ENCODE measurements around the gene FGR.

FGR gene

DNA sequence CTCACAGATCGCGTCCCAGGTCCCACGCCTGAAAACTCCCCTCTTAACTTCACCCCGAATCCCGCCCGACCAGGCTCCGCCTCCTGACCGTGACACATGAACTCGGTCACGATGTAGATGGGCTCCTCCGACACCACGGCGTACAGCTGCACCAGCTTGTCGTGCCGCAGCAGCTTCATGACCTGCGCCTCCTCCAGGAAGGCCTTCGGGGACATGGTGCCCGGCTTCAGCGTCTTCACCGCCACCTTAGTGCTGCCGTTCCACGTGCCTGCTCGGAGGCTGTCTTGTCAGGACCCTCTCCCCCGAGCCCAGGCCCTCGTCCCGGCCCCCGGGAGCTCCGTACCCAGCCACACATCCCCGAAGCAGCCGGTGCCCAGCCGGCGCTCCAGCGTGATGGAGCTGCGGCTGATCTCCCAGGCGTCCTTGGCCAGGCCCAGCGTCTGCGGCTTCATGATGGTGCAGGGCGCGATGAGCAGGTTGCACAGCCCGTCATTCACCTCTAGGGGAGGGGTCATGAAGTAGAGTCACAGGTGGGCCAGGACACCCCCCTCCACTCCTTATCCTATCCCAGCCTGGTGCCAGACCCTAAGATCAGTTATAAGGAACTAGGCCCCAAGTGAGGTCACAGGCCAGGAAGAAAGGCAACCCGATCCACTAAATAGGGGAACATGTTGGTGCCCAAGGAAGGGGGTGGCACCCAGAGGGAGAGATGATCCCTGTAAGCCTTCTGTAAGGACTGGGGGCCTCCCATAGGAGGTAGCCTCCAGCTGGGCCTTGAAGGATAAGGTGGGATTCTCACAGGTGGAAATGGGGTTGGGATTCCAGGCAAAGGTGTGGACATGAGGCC is 19.4 kb downstream of the FGR start:
- DNase-seq: no peak

DNA sequence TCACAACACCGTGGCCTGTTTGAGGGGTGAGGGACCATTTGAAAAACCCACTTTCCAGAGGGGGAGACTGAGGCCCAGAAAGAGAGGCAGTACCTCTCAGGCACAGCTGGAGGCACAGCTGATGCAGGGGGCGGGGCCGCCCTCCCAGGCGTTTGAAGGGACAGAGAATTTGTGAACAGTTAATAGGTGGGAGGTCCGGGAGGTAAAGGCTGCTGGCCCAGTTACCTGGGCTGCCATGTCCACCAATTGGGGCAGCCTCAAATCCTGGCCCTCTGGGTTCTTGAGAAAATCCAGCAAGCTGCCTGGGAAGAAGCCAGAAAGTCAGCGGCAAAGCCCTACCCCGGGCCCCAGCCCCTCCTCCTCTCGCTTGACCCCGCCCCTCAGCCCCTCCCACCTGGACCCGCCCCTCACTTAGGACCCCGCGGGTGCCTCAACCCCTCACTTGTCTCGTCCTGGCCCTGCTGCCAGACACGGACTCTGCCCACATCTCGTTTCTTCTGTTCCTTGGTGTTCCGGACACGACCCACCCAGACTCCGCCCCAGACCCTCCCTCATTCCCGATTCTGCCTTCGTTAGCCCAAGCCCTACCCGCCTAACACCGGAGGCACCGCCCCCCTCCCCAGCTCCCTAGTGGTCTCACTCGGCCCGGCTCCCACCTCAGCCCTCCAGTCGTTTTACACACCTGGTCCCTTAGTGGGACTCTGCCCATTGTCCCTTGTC is 20.2 kb downstream of the FGR start:
- DNase-seq: no peak

DNA sequence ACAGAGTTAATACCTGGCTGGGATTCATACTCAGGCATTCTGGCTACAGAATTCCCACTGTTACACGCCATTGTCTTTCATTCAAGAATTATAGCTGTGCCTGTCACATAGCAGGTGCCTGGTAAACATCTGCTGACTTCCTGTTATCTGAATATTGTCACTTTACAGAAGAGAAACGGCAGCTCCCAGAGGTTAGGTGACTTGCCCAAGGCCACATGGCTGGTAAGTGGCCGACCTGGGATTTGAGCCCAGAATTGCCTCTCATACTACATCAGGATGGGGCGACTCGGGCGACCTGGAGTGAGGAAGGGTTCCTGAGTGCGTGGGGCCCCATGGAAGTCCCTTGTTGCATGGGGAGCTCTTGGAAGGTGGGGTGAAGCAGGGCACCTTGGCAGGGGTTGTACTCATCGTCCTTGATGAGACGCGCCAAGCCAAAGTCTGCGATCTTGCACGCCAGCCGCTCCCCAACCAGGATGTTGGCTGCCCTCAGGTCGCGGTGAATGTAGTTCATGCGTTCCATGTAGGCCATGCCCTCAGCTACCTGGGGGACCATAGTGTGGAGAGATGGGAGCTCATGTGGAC is 20.9 kb downstream of the FGR start:
- no peak for DNase-seq

DNA sequence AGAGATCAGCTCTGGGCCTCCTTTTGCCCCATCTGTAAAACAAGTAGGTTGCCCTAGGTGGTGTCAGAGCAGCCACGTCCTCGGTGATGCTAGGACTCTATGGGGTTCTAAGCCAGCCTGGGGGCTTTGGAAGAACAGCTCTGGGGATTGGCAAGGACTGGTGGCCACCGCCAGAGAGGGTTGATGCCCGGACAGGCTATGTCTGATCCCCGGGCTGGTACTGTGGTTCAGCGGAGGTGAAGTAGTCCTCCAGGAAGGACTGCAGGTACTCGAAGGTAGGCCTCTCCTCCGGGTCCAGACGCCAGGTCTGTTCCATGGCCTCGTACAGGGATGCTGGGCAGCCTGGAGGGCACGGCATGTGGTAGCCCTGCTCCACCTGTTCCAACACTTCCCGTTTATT is 22.3 kb downstream of the FGR start:
- no peak for DNase-seq

DNA sequence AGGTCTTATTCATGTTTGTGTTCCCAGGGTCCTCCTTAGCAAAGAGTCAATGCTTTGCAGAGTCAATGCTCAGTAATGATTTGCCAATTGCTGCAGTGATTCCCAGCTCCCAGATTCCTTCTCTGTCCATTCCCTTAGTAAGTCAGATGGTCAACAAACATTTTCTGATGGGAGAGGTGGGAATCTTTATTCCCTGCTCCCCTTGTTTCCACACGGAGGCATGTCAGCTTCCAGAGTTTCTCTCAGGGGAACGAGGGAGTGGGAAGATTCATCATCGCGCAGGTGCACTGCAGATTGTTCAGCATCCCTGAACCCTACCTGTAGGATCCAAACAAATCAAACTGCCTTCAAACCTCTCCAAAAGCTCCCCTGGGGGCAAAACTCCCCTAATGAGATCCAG is 23.5 kb downstream of the FGR start:
- DNase-seq: no peak

DNA sequence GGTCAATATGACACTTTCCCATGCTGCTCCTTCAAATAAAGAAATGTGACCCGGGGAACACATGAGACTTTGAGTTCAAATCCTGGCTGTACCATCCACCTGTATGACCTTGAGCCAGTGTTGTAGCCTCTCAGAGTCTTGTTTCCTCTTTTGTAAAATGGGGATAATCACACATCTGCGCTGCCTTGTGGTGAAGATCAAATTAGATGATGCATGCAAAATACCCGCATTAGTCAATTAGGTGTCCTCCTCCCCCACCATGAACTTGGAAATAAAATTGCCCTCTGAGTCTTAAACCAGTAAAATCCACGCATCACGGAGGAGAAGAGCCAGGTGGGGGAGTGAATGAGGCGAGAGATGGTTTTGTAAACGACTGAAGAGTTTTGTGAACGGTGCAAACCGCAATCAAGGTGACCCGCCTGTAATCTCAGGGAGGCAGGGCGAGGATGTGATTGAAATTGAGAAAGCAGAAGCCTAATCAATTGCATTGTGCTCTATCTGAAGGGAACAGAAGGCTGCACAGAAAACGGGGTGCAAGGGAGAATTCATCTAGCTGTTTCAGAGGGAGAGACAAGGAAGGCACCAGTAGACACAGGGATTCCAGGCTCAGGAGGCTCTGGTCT is 25.3 kb downstream of the FGR start:
- DNase-seq: no peak

DNA sequence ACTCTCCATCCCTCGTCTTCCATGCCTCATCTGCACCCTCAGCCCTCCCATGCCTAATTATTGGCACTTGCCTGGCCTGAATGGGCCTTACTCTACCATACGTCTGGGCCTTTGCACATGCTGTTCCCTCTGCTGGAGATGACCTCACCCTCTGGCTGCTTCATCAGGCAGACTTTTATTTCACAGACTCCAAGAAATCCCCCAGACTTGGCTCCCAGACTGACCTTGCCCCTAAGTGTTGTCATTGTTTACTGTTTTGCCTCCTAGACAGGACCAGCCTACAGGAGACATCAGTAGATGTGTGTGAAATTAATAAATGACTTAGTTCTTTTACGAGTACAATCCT is 25.8 kb downstream of the FGR start:
- no peak for DNase-seq

DNA sequence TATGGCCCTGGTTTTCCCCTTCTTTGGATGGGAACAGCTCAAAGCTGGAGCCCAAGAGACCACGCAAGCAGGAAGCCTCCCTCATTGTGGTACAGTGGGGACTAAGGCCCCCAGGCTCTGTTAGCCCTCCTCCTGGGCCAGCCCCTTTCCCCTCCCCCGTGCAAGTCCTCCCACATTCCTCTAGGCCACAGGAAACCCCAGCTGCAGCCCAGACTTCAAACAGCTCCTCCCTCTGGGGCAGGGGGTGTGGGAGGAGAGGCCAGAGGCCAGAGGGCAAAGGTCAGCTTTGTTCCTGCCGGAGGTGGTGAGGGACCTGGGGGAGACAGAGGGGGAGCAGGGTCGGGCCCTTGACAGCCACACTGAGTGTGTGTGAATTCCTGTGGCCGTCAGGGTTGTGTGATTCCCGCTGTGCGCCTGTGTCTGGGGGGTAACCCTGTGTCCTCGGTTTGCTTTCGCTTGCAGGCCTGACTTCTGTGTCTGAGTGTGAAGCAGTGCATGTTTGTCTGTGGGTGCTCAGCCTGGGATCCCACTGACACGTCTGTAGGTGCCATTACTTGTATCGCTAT is 27.7 kb downstream of the FGR start:
- no peak for DNase-seq

DNA sequence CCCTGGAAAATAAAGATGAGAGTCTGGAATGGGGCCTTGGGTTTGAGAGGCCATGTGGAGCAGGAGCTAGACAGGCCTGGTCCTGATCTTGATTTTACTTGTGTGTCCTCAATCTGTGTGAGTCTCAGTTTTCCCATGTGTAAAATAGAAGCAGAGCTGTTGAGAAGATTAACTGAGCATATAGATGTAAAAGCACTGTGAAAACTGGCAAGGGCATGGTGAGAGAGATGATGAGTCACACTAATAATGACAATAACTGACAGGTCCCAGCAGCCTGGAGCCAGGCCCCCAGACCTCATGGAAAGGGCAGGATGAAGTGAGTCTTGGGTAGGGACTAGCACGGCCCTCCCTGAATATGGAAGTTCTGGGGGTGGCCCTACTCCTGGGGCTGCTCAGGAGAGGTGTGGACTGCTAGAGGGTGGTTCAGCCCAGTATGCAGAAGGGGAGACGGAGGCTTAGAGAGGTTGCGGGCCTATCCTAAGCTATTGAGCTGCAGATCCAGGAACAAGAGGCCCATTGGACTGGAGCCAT is 28.2 kb downstream of the FGR start:
- DNase-seq: no peak

DNA sequence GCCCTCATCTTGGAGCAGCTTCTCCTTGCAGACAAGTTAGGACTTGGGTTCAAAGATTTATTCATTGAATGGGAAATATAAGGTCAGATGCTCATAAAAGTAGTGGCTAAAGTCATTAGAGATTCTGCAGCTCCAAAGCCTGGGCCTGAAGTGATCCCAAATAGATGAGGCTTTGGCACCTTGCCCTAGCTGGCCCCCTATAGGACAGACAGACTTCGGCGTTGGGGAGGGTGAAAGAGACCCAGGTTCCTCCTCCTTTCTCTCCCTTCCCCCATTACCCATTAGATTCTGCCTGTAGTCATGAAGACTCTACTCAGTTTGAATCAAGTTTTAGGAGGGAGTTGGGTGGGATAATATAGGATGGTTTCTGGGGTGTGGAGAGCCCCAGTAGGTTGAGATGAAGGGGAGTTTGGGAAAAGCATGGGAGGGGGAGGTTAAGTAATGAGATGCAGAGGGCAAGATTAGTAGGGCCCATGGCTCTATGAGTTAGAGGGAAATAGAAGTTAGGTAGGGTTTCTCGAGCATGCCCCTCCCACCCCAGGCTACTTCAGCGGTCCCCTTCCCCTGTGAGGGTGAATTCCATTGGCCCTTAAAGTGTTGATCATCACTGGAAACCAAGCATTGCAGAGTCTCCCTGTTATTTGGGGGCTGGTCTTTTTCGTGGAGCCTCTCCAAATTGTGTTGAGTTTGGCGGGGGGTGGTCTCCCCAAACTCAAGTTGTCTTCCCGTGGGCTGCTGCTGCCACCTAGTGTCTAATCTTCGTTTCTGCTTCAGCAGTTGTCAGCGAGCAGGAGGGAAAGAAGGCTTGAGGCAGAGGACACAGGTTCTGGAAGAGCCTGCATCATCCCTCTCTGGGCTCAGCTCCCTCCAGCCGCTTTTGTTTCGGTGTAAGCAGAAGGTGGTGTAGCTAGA is 28.9 kb downstream of the FGR start:
- DNase-seq: no peak

DNA sequence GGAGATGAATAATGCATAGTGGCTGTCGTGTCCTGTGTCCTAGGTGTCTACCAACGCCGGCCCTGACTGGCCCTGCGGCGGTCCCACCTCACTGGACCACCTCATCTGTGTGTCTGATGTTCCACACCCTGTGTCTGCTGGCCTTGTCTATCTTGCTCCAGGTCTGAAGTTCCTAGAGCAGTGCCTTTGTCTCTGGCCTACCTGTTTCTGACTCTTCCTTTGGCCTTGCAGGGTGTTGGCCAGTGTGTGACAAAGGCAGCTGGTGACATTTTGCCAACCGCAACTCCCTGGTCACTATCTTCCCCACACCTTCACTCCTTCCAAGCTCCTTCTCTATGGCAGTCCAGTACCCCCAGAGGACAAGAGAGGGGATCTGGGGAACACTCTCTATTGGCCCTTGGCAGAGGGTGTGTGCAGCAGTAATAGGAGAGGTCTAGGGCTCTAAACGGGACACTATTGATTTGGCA is 29.7 kb downstream of the FGR start:
- DNase-seq: no peak

DNA sequence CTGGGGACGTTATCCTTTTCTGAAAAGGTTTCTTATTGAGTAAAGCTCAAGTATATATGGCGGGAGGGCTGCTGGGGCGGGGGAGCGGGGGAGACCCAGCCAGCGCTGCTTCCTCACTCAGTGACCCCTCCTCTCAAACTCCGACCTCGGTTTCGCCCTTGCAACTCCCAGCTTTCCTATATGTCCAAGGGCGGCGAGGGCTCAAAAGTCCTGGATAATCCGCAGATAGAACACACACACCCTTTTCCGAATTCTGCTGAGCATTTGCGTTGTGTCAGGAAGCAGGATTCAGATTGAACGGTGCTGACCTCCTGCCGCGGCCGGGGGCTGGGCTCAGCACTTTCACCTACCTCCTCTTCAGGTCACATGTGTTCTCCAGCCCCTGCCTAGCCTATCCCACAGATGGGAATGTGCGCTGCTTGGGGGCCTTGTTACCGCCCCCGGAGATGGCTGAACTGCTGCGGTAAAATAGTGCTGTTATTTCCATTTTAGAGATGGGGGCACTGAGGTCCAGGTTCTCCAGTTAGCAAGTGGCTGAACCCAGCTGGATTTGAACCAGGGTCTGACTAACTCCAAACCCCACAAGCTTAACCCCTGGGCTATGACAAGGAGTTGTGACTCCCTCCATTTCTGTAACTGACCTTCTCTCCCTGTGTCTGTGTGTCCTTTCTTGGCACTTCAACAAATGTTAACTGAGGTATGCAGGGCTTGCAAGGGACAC is 30.2 kb downstream of the FGR start:
- no peak for DNase-seq

DNA sequence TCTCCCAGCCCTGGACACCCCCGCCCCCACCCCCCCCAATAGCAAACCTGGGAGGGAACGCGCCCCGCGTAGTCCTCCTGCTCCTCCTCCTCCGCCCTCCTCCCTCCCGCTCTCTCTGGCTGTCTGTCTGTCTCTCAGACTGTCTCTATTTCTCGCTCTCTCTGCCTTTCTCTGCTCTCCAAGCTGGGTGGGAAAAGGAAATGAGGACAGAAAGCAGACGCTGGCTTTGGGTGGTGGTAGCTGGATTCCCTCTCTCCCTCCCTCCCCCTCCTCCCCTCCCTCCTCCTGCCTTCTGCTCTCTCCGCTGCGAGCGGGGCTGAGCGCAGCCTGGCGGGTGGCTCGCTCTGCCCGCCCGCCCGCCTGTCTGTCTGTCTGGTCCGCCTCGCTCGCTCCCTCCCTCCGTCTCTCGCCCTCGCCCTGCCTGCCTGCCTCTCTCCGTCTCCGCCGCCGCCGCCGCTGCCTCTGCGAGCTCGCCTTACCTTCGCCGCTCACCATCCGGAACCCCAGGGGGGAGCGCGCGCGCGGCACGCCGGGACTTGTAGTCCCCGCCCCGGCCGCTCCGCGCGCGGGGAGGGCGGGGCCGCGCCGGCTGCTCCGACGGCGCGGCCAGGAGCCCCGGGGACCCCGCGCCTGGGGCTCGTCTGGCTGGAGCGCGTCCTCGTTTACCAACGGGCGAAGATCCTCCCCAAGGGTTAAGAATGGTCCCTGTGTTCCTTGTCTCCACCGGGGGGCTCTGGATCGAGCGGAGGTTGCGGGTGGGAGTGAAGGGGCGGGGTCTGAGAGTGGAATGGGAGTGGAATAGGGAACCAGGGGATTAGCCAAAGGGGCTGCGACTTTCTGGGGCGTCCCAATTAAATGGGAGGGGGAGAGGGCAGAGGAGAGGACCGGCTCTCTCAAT is 31.1 kb downstream of the FGR start, which contains the start of gene AHDC1:
TSS of gene AHDC1 (minus strand) at position 464 of the 898 bp plus-strand sequence. CDS start 52,029 bp downstream, outside the sequence.
- DNase-seq: peak; percentile 65

DNA sequence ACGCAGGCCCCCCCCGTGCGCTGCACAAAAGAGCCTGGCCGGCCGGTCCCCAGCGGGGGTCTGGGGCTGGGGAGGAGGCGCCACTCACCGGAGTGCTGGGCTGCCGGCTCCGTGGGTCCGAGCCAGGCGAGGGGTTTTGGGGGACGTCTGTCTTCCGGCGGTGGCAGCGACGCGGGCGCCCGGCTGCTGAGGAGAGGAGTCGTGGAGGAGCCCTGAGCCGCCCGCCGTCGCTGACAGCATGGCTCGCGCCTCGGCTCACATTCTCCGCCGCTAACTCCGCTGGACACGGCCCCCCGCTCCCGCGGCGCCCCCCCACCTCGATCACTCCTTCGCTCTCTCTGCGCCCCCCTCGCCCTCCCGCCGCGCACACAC is 31.7 kb downstream of the FGR start:
- DNase-seq: no peak

DNA sequence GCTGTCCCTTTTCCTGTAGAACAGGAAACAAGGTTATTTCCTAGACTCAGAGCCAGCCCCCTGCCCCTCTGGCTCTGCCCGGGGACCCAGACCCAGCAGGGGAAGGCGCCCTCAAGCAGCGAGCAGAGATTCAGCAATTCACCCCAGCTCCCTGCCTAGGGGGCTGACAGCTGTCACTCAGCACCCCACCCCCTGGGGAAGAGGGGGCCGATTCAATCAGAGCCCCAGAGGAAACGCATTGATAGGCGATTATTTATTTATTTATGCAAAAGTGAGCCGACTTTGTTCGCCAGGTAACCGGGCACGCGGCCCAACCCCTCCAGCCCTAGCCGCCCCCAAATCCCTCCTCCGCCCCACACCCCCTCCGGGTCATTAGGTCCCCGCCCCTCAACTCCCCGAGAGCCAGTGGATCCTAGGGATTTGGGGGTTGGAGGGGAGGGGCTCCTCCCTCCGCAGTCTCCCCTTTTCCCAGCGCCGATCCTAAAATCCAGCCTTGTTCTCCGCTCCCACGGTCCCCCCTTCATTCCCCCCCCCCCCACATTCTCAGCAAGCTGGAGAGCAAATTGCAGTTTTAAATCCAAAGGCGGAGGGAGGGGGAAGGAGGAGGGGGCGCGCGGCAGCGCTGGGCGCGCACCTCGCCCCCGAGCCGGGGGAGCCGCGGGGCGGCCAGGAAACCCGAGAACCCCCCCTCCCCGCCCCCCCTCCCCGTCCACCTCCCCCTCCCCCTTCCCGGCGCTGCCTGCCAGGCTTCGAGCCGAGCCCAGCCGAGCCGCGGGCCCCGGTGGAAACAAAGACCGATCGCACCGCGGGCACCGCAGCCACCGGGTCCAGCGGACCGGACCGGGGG is 32.3 kb downstream of the FGR start:
- DNase-seq: no peak

DNA sequence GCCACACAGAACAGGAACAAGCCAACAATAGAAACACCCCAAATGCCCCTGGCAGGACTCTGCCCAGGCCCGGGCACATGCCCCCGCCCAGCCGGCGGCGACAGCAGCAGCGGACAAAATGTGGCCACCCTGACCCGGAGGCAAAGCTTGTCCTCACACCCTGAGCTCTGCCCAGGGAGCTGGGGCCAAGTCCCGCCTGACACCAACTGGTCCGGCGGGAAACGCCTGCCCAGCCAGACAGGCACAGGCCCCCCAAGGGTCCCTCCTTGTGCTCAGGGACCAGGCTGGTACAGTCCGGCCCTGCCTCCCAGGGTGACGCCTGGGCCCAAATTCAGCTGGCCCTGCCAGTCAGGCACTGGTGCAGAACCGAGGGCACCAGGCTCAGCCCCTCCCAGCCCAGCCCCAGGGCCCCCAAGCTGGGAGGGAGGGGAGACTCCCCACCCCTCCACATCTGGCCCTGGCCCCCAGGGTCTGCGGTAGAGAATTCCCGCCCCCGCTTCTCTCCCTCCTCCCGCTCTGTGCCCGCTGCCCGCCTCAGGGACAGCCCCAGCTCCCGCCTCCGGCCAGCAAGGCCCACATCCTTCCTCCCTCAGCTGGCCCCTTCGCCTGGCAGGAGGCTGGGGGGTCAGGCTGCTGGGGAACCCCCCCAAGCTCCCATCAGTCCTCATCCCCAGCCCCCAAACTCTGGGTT is 33.1 kb downstream of the FGR start:
- DNase-seq: no peak

DNA sequence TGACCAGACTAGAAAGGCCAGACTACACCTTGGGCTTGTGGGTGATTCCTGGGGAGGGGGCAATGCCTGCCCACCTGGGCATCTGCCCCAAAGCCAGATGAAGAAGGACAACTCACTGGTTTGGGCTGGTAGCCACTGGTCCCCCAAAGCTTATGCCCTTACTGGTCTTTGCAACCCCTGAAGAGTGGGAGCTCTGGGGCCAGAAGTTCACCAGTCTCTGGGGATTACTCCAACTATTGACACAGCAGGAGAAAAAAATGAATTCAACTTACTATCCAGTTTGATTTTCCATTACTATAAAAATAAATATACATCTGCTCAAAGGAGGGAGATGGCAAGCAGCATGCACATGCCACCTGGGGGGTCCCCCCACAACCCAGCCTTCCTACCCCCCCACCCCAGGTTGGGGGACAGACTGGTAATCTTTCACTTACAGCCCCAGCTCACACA is 33.6 kb downstream of the FGR start:
- no peak for DNase-seq

DNA sequence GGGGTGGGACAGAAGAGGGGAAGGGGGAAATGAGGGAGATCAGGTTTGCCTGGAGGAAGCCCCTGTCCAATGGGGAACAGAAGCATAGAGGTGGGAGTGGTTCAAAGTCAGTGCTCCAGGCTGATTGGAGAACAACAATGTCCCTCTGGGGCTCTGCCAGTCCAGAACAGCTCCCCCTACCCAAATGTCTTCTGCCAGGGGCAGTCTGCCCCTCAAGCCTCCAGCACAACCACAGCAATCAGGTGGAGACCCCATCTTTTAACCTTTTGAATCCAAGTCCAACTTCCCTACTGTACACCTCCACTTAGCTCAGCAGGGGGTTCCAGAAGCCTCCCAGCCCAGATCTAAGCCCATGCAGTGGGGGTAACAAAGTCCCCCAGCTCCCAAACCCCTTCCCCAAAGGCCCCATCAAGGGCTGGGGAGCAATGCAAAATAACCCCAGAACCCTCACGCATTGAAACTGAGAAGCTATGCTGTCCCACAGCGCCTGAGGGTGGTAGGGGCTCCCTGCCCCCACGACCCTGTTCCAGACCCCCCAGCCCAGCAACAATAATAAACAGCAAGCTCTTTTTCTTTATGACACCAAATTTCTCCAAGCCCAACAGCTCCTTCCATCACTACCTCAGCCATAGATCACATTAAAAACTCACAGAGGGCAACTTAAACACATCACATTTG is 34.3 kb downstream of the FGR start:
- DNase-seq: no peak

Data from NCI-H774 (cell line).